HG03175 (cell line): ENCODE data around the gene NRK.
"Not testable (repeated sequence)": the region's sequence is repeated elsewhere in the genome, so short reads cannot be mapped to it uniquely, and the experiment has no call there.

Experiments used
- ATAC-seq: cut with Tn5 transposase; IDR thresholded peaks from one replicate; pipeline ENCODE4 v1.9.1; 2021; ENCODE audit warnings: mild to moderate bottlenecking, moderate library complexity; ENCODE audit not compliant: unreplicated experiment

Gene NRK, protein sequence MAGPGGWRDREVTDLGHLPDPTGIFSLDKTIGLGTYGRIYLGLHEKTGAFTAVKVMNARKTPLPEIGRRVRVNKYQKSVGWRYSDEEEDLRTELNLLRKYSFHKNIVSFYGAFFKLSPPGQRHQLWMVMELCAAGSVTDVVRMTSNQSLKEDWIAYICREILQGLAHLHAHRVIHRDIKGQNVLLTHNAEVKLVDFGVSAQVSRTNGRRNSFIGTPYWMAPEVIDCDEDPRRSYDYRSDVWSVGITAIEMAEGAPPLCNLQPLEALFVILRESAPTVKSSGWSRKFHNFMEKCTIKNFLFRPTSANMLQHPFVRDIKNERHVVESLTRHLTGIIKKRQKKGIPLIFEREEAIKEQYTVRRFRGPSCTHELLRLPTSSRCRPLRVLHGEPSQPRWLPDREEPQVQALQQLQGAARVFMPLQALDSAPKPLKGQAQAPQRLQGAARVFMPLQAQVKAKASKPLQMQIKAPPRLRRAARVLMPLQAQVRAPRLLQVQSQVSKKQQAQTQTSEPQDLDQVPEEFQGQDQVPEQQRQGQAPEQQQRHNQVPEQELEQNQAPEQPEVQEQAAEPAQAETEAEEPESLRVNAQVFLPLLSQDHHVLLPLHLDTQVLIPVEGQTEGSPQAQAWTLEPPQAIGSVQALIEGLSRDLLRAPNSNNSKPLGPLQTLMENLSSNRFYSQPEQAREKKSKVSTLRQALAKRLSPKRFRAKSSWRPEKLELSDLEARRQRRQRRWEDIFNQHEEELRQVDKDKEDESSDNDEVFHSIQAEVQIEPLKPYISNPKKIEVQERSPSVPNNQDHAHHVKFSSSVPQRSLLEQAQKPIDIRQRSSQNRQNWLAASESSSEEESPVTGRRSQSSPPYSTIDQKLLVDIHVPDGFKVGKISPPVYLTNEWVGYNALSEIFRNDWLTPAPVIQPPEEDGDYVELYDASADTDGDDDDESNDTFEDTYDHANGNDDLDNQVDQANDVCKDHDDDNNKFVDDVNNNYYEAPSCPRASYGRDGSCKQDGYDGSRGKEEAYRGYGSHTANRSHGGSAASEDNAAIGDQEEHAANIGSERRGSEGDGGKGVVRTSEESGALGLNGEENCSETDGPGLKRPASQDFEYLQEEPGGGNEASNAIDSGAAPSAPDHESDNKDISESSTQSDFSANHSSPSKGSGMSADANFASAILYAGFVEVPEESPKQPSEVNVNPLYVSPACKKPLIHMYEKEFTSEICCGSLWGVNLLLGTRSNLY (N-terminal part only)

GRCh38 chrX:105822138-105823091 is at the start of gene NRK:
TSS of gene NRK (plus strand) at chrX:105822539. CDS start at chrX:105822846, 307 bp downstream.
- no peak for ATAC-seq

- no peak for ATAC-seq
These were observed 48.5 kb upstream of the NRK start for GRCh38 chrX:105773801-105774200.

- no peak for ATAC-seq
These were observed 46.7 kb upstream of the NRK start for GRCh38 chrX:105775679-105776078.

DNA sequence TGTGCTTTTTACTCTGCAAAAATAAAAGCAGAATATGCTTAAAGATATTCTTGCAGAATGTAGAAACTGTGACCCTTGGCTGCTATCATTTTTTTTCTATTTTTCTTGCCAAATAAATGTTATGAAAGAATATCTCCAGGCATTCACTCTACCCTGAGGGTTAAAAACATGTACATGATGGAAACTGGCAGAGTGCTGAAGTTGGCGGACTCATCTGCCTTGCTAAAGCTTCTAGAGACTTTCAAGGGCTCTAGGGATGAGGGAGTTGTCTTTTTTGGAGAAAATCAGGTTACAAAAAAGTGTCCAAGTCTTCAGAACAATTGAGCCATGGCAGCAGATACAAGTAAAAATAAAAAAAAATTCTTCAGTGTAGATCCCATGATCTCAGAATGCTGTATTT is 40.5 kb upstream of the NRK start:
- no peak for ATAC-seq

GRCh38 chrX:105796877-105797276 is 25.5 kb upstream of the NRK start:
- ATAC-seq = not testable (repeated sequence)

GRCh38 chrX:105803891-105804290 is 18.4 kb upstream of the NRK start:
- ATAC-seq = no peak

DNA sequence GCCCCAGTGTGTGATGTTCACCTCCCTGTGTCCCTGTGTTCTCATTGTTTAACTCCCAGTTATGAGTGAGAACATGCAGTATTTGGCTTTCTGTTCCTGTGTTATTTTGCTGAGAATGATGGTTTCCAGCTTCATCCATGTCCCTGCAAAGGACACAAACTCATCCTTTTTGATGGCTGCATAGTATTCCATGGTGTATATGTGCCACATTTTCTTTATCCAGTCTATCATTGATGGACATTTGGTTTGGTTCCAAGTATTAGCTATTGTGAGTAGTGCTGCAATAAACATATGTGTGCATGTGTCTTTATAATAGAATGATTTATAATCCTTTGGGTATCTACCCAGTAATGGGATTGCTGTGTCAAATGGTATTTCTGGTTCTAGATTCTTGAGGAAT is 16.7 kb upstream of the NRK start:
- not testable (repeated sequence) for ATAC-seq

GRCh38 chrX:105816517-105816916 is 5.8 kb upstream of the NRK start:
- no peak for ATAC-seq

DNA sequence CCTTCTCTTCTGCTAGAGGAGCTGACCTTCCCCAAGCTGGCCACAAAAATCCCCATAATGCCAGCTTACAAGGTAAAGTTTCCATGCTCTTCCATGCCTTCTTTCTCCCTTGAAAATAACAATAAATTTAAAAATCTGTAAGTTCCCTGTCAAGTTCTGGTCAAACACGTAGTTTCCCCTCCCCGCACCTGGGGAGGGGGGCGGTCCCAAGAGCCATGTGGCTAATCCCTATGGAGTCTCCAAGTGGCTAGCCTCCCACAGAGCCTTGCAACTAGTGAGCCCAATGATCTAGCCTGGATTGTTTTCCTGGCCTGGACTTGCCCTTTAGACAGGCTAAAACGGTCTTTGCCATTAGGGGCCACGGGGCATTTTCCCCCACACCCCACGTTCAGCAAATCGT is 2.1 kb upstream of the NRK start:
- ATAC-seq = no peak

DNA sequence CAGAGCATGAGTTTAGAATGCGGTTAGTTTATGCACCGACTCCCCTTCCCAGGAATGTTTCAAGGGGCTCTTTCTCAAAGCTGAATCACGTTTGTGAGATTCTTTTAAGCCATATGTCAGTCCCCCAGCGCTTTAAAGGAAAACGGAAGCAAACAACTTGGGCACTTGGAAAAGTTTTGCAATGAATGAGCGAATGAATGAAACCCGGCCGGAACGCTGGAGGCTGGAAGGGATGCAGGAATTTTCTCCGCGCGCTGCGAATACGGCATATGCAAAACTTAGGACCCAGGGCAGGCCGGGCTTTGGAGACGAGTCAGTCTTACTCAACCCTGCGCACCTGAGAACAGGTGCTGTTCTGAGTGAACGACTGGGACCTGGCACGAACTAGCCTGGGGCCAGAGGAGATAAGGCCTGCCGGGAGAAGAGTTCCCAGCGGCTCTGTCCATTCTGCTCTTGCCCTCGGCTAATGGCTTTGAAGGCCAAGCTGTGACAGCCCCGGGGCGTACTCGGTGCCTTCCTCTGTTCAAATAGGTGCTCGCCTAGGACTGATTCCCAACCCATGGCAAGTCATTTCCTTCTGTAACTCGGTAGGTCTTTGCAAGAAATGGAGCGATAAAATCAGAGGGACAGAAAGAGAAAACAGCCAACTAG is 743 bp upstream of the NRK start:
- ATAC-seq = no peak

DNA sequence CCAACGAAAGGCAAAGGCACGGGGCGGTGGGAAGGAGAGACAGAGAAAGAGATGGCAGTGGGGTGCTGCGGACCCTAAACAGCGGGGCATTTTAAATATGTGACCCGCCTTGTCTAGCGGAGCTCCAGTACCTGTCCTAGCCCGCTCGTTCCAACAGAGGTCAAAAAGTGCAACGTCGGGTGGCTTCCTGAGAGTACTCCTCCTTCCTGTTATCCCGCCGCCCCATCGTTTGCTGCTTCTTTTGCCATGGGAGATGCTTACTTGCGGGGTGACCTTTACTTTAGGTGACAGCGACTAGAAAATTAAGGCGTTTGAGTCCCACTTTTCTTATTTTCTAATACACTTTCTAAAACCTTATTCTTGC is 735 bp downstream of the NRK start:
- no peak for ATAC-seq

DNA sequence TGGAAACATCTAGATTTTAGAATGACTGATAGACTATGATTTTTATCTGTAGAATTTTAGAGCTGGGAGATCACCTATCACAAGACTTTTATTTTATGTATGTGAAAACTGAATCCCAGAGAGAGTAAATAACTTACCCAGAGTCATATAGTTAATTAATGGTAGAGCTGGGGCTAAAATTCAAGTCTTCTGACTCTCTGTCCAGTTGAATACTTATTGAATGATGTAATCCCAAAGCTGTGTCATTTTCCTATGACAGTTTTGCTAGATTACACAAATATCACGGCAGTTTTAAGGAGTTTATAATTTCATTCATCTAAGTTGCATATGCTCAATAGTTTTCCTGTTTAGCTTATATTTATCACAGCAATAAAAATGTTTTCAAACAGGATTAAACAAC is 6.7 kb downstream of the NRK start:
- ATAC-seq = no peak

DNA sequence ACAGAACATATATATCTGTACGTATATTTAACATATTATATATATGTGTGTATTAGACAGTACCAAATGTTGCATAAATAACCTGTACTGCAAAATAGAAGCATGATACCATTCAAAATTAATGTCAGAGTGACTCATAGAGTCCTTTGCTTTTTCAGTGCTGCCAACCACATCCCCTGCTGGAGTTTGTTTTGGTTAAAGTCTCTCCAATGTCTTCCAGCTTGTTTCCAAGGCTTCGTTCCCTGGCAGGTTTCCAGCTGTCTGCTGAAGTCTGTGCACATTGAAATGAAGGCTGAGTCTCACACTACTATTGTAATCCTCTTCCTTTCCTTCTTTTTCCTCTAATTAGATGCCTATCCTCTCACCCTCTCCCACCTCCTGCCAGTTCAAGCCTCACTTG is 14.9 kb downstream of the NRK start:
- no peak for ATAC-seq

DNA sequence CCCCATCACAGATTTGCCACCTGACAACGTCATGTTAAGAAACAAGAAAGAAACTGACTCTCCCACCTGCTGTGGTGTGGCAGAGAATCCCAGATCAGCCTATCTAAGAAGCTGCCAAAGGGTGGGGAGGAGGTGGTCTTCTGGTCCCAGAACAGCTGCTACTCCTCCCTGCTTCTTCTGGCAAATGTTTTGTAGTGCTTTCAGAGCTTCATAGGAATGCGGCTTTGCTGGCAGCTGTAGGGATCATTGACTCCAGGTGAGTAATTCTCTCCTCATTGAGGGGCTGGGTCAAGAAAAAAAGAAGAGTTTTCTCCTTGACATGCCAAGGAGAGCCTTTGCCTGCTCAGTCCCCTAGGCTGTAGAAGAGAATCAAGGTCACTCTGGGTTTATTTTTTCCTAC is 23.3 kb downstream of the NRK start:
- no peak for ATAC-seq

- ATAC-seq = not testable (repeated sequence)
These were observed 27.8 kb downstream of the NRK start for GRCh38 chrX:105850100-105850499.

DNA sequence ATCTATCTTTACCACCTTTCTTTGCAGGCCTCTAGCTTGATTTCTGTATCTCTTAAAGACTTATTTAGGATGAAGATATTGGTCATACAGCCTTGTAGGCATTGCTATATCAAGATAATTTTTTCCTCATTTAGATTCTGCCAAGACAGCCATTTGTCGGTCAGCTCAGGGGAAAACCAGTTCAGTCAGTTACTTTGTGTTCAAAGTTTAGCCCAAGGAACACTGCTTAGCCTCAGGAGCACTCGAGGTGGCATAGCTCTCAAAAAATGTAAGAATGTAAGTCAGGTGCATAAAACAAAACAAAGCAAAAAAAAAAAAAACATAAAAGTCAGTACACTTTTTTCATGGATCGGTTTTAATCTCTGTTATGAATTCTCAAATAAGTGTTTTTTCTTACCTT is 43.4 kb downstream of the NRK start:
- no peak for ATAC-seq

DNA sequence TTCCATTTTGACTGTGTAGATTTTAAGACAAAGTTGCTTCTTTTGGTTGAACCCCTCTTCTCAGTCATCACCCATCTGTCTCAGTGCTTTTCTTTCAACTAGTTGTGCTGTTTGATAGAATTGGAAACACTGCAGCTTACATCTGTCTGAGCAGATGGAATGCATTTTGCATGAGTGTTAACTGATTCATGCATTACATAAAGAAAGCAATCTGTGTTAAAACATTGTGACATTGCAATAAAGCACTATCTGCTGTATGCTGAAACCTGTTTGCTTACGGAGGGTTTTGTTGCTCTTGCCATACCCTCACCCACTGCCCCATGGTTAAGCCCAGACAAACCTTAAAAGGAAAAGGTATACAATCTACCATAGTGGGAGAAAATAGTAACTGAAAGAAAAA is 47.4 kb downstream of the NRK start:
- ATAC-seq = no peak

GRCh38 chrX:105870445-105870844 is 48.1 kb downstream of the NRK start:
- no peak for ATAC-seq

GRCh38 chrX:105872941-105873340 is 50.6 kb downstream of the NRK start:
- no peak for ATAC-seq

DNA sequence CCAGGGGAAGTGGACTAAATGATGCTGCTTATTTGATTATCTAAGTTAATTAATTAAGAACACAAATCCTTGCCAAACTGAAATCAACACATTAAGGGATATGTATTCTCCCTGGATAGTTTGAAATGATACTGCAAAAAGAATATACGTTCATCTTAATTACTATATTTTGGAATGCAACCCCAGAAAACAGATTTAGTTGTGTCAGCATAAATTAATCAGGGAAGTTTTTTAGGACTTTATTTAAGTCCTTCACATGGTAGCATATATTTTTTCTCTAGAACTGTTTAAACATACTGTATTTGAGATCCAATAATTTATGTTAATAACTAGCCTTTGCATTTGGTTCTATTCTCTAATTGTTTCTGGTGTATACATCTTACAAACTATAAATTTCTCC is 52.5 kb downstream of the NRK start:
- no peak for ATAC-seq
